Activated naive CD4-positive, alpha-beta T cell treated with anti-CD3 and anti-CD28 coated beads, Interleukin-2, amount 50 U/mL, for 72 hours (primary cell): Measurements from ENCODE around the gene ABRAXAS1. TPM values are rescaled to one million over a fixed set of nuclear protein-coding genes. Genes with fewer than 3 reads are reported as not detected.

Source experiments
- total RNA-seq, 2 donors: library from RNA; stranded (reverse); gene quantifications; one replicate each; pipeline ENCODE4 v1.2.3, GENCODE V29; 2022

The ABRAXAS1 gene
- total RNA-seq, 2 donors from 2014 or later, result 20.7 to 22.0 TPM

Other genes with a start within 250 kb of the ABRAXAS1 start
- gene COQ2, start 200.3 kb downstream of the ABRAXAS1 start, total RNA-seq, result 10 to 100 TPM; 17.8 to 18.7 TPM
- gene HPSE, start 150.3 kb downstream of the ABRAXAS1 start, total RNA-seq, result 10 to 100 TPM; 13.1 to 17.4 TPM
- 10 to 100 TPM; 12.2 to 12.3 TPM for gene HELQ, start 29.3 kb downstream of the ABRAXAS1 start, total RNA-seq
- 10 to 100 TPM; 67.3 to 84.3 TPM for gene MRPS18C, start 29.0 kb downstream of the ABRAXAS1 start, total RNA-seq
- 1 to 10 TPM in 1 of 2 donors, under 1 TPM in 1; 0.74 to 1.0 TPM for gene GPAT3, start 51.0 kb upstream of the ABRAXAS1 start, total RNA-seq